HepG2 (cell line): Measurements from ENCODE around the gene MST1. TPM values are rescaled to one million over a fixed set of nuclear protein-coding genes. Genes with fewer than 3 reads are reported as not detected.

Source experiments
- ARNT2 ChIP-seq: sonication (generic); formaldehyde crosslinking; IDR thresholded peaks from 2 replicates; pipeline ENCODE4 v1.8.0; 2022; ENCODE audit warnings: mild to moderate bottlenecking, low read depth, missing genetic modification reagents, moderate library complexity
- ATF7 ChIP-seq, 2 experiments: fragments of 450-650 bp in 1 of 2; sonication (generic) in 1 of 2; formaldehyde crosslinking in 1 of 2; IDR thresholded peaks; 2 replicates each; pipeline versions ENCODE4 v1.4.0 to v1.6.1; 2016 to 2020; ENCODE audit warnings: antibody characterized with exemption in 1 of 2, mild to moderate bottlenecking in 1 of 2, missing genetic modification reagents in 1 of 2
- HCFC1 ChIP-seq: fragments of 150-350 bp; IDR thresholded peaks from 2 replicates; pipeline ENCODE4 v1.6.1; 2014; ENCODE audit warnings: low read depth, low read length
- HIVEP1 ChIP-seq: sonication (generic); formaldehyde crosslinking; IDR thresholded peaks from 2 replicates; pipeline ENCODE4 v1.4.0; 2020; ENCODE audit warnings: mild to moderate bottlenecking, missing genetic modification reagents
- HNF4G ChIP-seq, 2 experiments: sonication (generic) in 1 of 2; formaldehyde crosslinking in 1 of 2; IDR thresholded peaks; 2 replicates each; pipeline versions ENCODE4 v1.4.0 to v1.6.1; 2011 to 2020; ENCODE audit warnings: borderline replicate concordance in 2 of 2, low read depth in 2 of 2, mild to moderate bottlenecking in 2 of 2, low read length in 1 of 2, missing genetic modification reagents in 1 of 2, moderate library complexity in 1 of 2
- KDM4B ChIP-seq: sonication (generic); formaldehyde crosslinking; IDR thresholded peaks from 2 replicates; pipeline ENCODE4 v1.4.0; 2020; ENCODE audit warnings: missing genetic modification reagents
- KIAA2018 ChIP-seq: sonication (generic); formaldehyde crosslinking; IDR thresholded peaks from 2 replicates; pipeline ENCODE4 v1.5.0; 2020; ENCODE audit warnings: mild to moderate bottlenecking, missing genetic modification reagents, borderline replicate concordance
- LCORL ChIP-seq, 2 experiments: fragments of 450-650 bp in 1 of 2; sonication (generic) in 1 of 2; formaldehyde crosslinking in 1 of 2; IDR thresholded peaks; 2 replicates each; pipeline versions ENCODE4 v1.5.0 to v1.6.1; 2017 to 2020; ENCODE audit warnings: antibody characterized with exemption in 1 of 2, missing genetic modification reagents in 1 of 2
- PAX8 ChIP-seq: sonication (generic); formaldehyde crosslinking; IDR thresholded peaks from 2 replicates; pipeline ENCODE4 v1.8.0; 2022; ENCODE audit warnings: mild to moderate bottlenecking, missing genetic modification reagents, borderline replicate concordance
- TFDP1 ChIP-seq: IDR thresholded peaks from 2 replicates; pipeline ENCODE4 v1.6.1; 2016; ENCODE audit warnings: missing compliant biosample characterization, missing genetic modification reagents, borderline replicate concordance
- ZNF337 ChIP-seq: sonication (generic); formaldehyde crosslinking; IDR thresholded peaks from 2 replicates; pipeline ENCODE4 v1.5.1; 2020; ENCODE audit warnings: missing genetic modification reagents, low read depth, mild to moderate bottlenecking, borderline replicate concordance
- ZNF660 ChIP-seq: sonication (generic); formaldehyde crosslinking; IDR thresholded peaks from 2 replicates; pipeline ENCODE4 v1.5.1; 2020; ENCODE audit warnings: mild to moderate bottlenecking, low read depth, missing genetic modification reagents, borderline replicate concordance
- ZSCAN31 ChIP-seq: sonication (generic); formaldehyde crosslinking; IDR thresholded peaks from 2 replicates; pipeline ENCODE4 v1.5.0; 2020; ENCODE audit warnings: low read depth, mild to moderate bottlenecking, missing genetic modification reagents
- polyA plus RNA-seq, 8 experiments: library from polyadenylated mRNA; depleted of rRNA in 3 of 8; stranded (reverse) in 7 of 8; unstranded in 1 of 8; fragments of >200 nt; fragmentation: Illumina TruSeq in 4 of 8; extraction: Trizol in 4 of 8; gene quantifications; 2 replicates each; pipeline versions ENCODE4 v1.2.1 to v1.2.3, GENCODE V29; 2011 to 2016; ENCODE audit warnings: low read depth in 4 of 8, missing spikeins in 1 of 8, mixed read lengths in 1 of 8; ENCODE audit not compliant: insufficient read depth in 1 of 8
- total RNA-seq, 5 experiments: library from RNA; depleted of rRNA; stranded (reverse); fragments of >200 nt; fragmentation: Illumina TruSeq; extraction: Trizol; gene quantifications; 2 replicates each; pipeline ENCODE4 v1.2.3, GENCODE V29; 2016; ENCODE audit warnings: low read depth in 1 of 5
- TF ChIP-seq, protein P1 (sequence below): sonication (generic); formaldehyde crosslinking; conservative IDR thresholded peaks from 2 replicates; pipeline ENCODE4 v1.8.0; 2022; ENCODE audit warnings: low read depth, missing genetic modification reagents

The MST1 gene
- total and polyA plus RNA-seq, 2 of the 13 experiments (the other 11 are each of a cell fraction or from before 2014, with no cell fraction given) = 189 to 452 TPM

GRCh38 chr3:49673715-49674496 is 15.4 kb downstream of the MST1 start, which contains the start of gene APEH (continued):
- TF ChIP-seq ARNT2 (CRISPR knock-in tag) (peak; percentile 23; the same call in 1 of the 2 replicates), TFDP1 (CRISPR knock-in tag) (0 out of 2 replicates have a peak, but pooled peaks have one; percentile 17), ZSCAN31 (CRISPR knock-in tag) (peak; percentile 13; the same call in 1 of the 2 replicates), PAX8 (CRISPR knock-in tag) (no peak), LCORL (IDR thresholded peaks at IDR 0.05) (no peak), LCORL (CRISPR knock-in tag; IDR thresholded peaks at IDR 0.05) (peak; percentile 59; the same call in 1 of the 2 replicates), KIAA2018 (CRISPR knock-in tag) (no peak), ZNF337 (CRISPR knock-in tag) (no peak), ZNF660 (no peak), HCFC1 (no peak), HIVEP1 (CRISPR knock-in tag) (no peak; the same call in none of the 2 replicates), KDM4B (CRISPR knock-in tag) (peak; percentile 51; the same call in 1 of the 2 replicates), ATF7 (IDR thresholded peaks at IDR 0.05) (no peak), ATF7 (CRISPR knock-in tag; IDR thresholded peaks at IDR 0.05) (no peak), HNF4G (IDR thresholded peaks at IDR 0.05; ENCODE audit: borderline replicate concordance, low read depth, low read length) (no peak), HNF4G (CRISPR knock-in tag; IDR thresholded peaks at IDR 0.05; ENCODE audit: borderline replicate concordance, low read depth) (no peak)
- TF ChIP-seq, protein P1, sequence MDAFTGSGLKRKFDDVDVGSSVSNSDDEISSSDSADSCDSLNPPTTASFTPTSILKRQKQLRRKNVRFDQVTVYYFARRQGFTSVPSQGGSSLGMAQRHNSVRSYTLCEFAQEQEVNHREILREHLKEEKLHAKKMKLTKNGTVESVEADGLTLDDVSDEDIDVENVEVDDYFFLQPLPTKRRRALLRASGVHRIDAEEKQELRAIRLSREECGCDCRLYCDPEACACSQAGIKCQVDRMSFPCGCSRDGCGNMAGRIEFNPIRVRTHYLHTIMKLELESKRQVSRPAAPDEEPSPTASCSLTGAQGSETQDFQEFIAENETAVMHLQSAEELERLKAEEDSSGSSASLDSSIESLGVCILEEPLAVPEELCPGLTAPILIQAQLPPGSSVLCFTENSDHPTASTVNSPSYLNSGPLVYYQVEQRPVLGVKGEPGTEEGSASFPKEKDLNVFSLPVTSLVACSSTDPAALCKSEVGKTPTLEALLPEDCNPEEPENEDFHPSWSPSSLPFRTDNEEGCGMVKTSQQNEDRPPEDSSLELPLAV (CRISPR knock-in tag) = no peak
